GM12872 (cell line): Measurements from ENCODE around the gene F2.

Source experiments
- TF ChIP-seq, protein P1 (sequence below): IDR thresholded peaks from 3 replicates; pipeline ENCODE4 v1.5.1; 2011; ENCODE audit warnings: low read depth, mild to moderate bottlenecking, low read length, moderate library complexity; ENCODE audit not compliant: insufficient read depth

Gene F2

DNA sequence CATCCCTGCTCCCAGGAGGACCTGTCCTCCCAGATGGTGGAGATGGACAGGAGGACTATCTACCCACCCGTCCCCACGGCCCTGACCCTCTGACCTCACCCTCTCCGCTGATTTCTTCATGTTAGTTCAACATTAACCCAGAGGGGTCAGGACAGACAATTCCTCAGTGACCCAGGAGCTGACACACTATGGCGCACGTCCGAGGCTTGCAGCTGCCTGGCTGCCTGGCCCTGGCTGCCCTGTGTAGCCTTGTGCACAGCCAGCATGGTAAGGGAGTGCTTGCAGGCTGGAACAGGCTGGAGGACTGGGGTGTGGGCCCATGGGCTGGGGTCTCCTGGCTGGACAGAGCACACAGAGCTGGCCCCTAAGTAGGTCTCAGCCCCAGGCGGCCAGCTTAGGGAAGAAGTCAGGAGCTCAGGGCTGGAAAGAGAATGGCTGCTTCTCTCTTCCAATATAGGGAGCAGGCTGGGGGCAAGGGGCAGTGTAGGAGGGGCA is at the start of gene F2:
Gene F2 (plus strand): TSS at position 166 of the 495 bp plus-strand sequence. CDS start 23 bp downstream, at position 189.
- TF ChIP-seq, protein P1, sequence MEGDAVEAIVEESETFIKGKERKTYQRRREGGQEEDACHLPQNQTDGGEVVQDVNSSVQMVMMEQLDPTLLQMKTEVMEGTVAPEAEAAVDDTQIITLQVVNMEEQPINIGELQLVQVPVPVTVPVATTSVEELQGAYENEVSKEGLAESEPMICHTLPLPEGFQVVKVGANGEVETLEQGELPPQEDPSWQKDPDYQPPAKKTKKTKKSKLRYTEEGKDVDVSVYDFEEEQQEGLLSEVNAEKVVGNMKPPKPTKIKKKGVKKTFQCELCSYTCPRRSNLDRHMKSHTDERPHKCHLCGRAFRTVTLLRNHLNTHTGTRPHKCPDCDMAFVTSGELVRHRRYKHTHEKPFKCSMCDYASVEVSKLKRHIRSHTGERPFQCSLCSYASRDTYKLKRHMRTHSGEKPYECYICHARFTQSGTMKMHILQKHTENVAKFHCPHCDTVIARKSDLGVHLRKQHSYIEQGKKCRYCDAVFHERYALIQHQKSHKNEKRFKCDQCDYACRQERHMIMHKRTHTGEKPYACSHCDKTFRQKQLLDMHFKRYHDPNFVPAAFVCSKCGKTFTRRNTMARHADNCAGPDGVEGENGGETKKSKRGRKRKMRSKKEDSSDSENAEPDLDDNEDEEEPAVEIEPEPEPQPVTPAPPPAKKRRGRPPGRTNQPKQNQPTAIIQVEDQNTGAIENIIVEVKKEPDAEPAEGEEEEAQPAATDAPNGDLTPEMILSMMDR: no peak

DNA sequence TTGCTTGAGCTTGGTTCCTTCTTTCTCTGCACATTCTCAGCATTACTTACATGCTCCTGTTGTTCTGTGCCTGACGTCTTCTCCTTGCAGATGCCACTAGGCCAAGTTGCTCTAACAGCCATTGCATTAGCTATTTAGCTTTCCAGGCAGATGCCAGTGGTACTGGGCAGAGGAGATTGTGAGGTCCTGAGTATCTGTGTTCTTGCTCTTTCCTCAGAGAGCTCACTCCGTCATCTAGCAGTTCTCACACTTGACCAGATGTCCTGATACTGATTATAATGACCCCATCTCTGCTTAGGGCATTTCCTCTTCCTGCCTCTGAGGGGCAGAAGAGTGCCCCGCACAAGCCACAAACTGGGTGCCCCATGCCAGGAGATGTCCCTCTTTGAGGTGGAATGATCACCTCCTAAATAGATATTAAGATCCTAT is 49.3 kb upstream of the F2 start:
- TF ChIP-seq, protein P1: peak; percentile 47

DNA sequence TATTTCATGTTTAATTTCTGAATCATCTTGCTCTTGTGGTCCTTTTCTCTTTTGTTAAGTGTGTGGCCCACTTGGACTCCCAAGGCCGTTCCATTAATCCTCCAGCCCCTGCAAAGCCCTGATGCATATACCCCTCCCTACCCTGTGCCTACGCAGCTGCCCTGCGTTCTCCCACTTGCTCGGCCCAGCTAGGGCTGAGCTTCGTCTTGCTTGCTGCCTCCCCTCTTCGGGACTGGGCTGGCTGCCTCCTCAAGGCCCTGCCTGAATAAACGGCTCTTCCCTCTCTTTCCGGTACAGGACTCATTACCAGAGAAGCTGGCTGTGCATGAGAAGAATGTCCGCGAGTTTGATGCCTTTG is 47.1 kb upstream of the F2 start:
- TF ChIP-seq, protein P1: no peak

DNA sequence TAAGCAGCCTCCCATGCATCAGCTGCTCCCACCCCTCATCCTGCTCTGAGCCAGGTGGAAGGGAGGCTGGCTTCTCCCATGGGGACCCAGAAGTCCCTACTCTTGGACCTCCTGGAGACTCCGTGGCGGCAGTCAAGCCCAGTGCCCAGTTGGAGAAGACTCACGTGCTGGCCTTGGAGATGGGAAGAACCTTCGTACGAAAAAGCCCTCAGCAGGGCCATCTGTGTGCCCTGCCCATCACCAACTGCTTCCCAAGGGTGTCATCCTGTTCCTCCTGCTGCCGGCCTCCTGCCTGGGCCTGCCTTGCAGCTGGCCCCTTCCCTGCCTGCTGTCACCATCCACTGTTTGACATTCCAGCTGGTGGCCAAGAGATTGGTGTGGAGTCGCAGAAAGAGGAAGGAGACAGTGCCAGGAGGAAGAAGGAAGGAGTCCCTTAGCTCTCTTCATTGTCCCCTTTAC is 46.6 kb upstream of the F2 start:
- TF ChIP-seq, protein P1: no peak

DNA sequence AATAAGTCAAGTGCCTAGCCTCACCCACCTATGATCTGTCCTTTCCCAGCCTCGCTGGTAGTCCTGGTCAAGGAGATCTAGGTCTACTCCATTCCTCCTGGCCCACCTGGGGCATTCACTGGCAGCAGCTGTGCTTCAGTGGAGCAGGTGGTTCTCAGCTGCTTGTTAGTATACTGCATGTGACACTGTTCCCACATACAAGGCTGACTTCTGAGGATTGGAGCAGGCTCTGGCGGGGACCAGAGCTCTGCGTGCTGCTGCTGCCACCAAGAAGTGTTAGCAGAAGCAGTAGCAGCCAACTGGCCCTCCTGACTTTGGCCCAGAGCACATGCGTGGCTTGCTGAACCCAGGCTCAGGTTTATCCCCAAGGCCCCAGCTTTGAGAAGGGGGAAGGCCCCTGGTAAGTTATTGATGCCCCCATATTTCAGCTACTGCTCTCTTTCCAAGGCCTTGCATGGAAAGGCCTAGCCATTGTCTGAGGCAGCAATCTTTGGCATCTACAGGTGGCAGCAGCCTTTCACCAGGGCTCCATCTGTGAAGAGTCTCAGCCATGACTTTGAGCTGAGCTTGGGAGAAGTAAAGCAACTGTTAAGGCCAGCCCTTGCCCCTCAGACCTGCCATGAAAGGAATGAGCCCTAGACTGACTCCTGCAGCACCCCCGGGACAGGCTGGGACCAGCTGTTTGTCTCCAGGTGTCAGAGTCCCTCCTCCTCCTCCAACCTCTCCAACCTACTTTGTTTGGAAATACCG is 45.1 kb upstream of the F2 start:
- TF ChIP-seq, protein P1: no peak

DNA sequence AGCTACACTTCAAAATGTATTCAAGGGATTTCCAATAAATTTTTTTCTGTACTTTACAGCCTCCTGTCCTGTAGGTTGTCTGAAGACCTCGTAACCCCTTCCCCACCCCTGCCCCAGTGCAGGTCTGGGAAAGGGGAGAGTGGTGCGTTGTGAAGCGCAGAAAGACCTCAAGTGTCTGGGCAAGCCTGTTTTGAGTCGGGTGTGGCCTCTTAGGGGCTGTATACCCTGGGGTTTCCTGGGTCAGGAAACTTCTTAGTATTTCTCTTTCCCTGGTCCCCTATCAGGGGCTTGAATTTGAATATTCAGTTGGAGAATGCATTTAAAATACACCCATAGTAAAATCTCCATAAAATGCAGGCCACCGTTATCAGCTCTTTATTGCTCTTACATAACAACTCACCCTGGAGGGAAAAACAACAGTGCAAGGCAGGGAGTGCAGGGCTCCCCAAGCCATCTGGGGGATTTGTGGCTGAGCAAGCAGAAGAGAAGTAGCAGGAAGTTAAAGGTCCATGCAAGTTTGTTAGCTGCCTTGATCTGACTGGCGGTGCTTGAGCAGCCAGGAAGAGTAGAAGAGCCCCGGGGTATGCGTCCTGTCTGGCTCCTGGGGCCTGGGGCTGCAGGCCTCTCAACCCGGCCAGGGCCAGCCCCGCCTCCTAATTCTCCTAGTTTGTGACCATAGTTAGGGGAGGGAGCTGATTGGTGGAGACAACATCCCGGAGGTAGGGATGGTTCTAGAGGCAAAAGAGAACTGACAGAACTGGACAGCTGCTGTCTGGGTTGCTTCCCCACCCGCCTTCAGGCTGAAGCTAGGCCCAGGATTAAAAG is 44.3 kb upstream of the F2 start:
- TF ChIP-seq, protein P1: no peak

DNA sequence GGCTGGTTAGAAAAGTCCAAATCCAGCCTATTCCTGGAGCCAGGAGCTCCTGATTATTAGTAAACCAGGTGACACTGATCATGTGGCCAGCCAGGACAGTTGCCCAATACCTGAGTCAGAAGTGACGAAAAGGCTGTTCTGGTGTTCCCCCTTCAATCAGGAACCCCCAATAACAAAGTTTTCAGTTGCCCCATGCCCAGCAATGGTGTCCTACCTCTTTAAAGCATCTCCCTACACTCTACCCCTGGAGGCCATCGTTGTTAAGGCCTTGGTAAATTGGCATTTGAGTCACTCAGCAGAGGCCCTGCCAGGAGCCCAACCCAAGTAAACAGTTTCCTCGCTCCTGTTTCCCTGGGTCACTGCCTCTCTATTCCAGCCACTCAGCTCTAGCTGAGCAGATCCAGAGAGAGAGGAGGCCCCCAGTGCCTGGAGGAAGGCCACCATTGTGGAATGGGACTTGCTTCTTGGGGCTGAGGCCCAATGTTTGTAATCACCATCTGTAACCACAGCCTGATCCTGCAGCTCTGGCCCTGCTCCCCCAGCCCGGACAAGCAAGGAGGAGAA is 43.6 kb upstream of the F2 start:
- TF ChIP-seq, protein P1: no peak
